AG09309 (cell line): ENCODE results near the gene HOXB7.

Experiments used
- DNase-seq: peaks from one replicate; pipeline ENCODE4 v3.0.0-alpha.2; 2010; ENCODE audit warnings: low read depth
- H3K4me3 ChIP-seq: 2 replicates; pipeline ENCODE4 v1.5.1; 2011; ENCODE audit warnings: mild to moderate bottlenecking, low read depth, low read length, moderate library complexity; ENCODE audit not compliant: control insufficient read depth
- TF ChIP-seq, protein P1 (sequence below): IDR thresholded peaks from 2 replicates; pipeline ENCODE4 v1.5.1; 2011; ENCODE audit warnings: mild to moderate bottlenecking, low read depth, low read length, inconsistent platforms; ENCODE audit not compliant: insufficient read depth, control insufficient read depth; ENCODE audit errors: missing control alignments

Gene HOXB7

GRCh38 chr17:48611681-48612455 is 1.1 kb upstream of the HOXB7 start:
- no peak overlapping the region for H3K4me3 ChIP-seq
- no peak for DNase-seq
- TF ChIP-seq, protein P1, sequence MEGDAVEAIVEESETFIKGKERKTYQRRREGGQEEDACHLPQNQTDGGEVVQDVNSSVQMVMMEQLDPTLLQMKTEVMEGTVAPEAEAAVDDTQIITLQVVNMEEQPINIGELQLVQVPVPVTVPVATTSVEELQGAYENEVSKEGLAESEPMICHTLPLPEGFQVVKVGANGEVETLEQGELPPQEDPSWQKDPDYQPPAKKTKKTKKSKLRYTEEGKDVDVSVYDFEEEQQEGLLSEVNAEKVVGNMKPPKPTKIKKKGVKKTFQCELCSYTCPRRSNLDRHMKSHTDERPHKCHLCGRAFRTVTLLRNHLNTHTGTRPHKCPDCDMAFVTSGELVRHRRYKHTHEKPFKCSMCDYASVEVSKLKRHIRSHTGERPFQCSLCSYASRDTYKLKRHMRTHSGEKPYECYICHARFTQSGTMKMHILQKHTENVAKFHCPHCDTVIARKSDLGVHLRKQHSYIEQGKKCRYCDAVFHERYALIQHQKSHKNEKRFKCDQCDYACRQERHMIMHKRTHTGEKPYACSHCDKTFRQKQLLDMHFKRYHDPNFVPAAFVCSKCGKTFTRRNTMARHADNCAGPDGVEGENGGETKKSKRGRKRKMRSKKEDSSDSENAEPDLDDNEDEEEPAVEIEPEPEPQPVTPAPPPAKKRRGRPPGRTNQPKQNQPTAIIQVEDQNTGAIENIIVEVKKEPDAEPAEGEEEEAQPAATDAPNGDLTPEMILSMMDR = no peak

DNA sequence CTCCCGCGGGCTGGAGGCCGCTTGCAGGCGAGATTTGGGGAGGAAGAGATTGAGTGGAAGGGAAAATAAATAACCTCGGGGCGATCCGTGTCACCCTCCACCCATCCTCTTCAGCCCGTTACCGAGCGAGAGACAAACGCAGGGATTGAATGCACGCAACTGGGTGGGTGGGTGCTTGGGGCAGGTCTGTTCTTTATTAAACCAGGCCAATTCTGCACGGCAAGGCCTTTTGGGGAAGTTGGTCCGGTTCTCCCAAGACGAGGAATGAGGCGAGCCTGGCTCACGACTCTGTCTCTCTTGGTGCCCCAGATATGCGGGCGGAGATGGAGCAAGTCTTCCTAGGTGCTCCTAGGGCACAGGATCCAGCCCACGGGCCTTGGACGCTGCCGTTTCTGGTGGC is 396 bp upstream of the HOXB7 start:
- DNase-seq = no peak
- TF ChIP-seq, protein P1 = no peak
- H3K4me3 ChIP-seq = no peak overlapping the region

DNA sequence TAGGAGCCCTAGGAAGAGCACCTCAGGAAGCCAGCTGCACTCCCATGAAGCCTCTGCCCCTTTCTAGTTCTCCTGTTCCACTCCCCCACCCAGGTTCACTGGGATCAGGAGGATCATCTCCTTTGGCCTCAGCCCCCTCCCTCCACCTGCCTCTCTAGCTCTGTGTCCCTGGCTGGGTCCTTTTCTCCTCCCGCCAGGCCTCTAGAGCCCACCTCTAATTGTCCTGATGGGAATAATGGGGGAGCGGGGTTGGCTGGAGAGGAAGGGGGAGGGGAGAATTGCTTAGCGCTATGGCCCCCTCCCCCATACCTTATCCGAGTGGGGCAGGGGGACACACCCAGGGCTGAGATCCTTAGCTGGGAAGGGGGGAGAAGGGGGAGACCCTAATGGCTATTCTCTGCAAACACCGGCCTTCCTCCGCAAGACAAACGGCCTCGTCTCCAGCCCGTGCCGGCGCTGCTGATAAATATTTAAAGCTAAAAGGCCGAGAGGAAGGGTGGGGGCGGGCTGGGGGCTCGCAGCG is 997 bp downstream of the HOXB7 start:
- H3K4me3 ChIP-seq = no peak overlapping the region
- TF ChIP-seq, protein P1 = no peak

GRCh38 chr17:48609033-48609432 is 1.8 kb downstream of the HOXB7 start:
- H3K4me3 ChIP-seq = no peak overlapping the region
- TF ChIP-seq, protein P1 = no peak
- no peak for DNase-seq

More for the DNA sequence above, 997 bp downstream of the HOXB7 start:
- DNase-seq = no peak

GRCh38 chr17:48608494-48608834 is 2.4 kb downstream of the HOXB7 start:
- TF ChIP-seq, protein P1 = no peak
- no peak overlapping the region for H3K4me3 ChIP-seq
- DNase-seq = no peak

DNA sequence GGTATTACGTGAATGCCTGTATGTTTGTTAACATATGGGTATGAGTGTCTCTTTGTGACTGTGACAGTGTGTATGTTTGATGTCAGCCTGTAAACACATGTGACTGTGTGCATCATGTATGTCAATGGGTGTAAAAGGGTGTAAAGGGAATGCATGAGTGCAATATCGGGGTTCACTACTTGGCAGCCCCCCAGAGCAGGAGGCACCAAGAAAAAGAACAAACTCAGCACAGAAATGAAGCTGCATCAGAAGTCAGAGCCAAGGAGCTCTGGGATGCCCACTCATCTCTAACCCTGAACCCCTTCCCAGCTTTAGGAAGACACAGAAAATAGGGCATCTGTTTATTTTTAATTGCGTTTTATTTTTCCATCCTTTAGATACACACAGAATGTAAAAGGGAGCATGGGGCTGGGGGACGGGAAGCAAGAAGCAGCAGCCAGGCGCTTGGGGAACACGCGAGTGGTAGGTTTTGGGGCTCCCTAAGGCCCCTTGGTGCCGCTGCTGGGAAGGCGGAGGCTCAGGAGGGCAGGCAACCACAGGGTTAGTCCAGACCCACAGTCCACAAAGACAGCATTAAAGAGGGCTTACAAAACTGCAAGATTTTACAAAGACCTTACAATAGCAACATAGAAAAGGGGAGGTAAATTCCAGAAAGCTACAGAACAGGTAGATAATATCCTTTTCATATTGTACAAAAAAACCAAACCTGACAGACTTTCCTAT is 3.8 kb downstream of the HOXB7 start:
- TF ChIP-seq, protein P1 = no peak
- H3K4me3 ChIP-seq = no peak overlapping the region
- DNase-seq = no peak
